Measurements from ENCODE around the gene WDR19. TPM values are rescaled to one million over a fixed set of nuclear protein-coding genes. Genes with fewer than 3 reads are reported as not detected.
"Not testable (repeated sequence)": the region's sequence is repeated elsewhere in the genome, so short reads cannot be mapped to it uniquely, and the experiment has no call there.

Gene WDR19
- total RNA-seq, 1 experiment from 2014 or later, result 16.0 TPM

DNA sequence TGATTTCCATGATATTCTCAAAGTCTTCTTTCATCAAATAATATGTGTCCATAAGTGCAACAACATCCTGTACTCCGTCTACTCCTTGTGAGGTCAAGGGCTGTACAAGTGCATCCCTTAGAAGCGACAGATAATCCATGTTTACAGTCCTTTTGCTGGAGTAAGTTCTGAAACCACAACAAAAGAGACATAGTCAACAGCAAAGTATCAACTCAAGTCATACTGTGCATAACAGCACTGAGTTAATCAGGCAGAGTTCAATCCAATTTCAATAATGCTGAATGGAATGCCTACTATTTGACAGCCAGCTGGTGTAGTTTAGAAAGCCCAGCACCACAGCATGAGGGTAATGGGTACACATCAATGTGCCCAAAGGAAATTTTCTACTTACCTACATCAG lies 109.4 kb downstream of the WDR19 start:
- ChIA-PET POLR2A (no interaction called here), CTCF (no interaction called here)
- BruUV-seq (replicated peaks), result no TSS peak
- H3K4me1 ChIP-seq (ENCODE audit: control insufficient read depth, insufficient read depth, low read length), result no peaks in the 10 kb centered on the region
- TF ChIP-seq CTCF (IDR thresholded peaks at IDR 0.05), result no peak
- no peak for TF ChIP-seq POLR2AphosphoS5 (IDR thresholded peaks at IDR 0.05; ENCODE audit: low read depth, low read length)
- TF ChIP-seq, protein P1, sequence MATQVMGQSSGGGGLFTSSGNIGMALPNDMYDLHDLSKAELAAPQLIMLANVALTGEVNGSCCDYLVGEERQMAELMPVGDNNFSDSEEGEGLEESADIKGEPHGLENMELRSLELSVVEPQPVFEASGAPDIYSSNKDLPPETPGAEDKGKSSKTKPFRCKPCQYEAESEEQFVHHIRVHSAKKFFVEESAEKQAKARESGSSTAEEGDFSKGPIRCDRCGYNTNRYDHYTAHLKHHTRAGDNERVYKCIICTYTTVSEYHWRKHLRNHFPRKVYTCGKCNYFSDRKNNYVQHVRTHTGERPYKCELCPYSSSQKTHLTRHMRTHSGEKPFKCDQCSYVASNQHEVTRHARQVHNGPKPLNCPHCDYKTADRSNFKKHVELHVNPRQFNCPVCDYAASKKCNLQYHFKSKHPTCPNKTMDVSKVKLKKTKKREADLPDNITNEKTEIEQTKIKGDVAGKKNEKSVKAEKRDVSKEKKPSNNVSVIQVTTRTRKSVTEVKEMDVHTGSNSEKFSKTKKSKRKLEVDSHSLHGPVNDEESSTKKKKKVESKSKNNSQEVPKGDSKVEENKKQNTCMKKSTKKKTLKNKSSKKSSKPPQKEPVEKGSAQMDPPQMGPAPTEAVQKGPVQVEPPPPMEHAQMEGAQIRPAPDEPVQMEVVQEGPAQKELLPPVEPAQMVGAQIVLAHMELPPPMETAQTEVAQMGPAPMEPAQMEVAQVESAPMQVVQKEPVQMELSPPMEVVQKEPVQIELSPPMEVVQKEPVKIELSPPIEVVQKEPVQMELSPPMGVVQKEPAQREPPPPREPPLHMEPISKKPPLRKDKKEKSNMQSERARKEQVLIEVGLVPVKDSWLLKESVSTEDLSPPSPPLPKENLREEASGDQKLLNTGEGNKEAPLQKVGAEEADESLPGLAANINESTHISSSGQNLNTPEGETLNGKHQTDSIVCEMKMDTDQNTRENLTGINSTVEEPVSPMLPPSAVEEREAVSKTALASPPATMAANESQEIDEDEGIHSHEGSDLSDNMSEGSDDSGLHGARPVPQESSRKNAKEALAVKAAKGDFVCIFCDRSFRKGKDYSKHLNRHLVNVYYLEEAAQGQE (IDR thresholded peaks at IDR 0.05; ENCODE audit: insufficient read depth in 1 of 2, low read depth in 2 of 2, low read length in 1 of 2), result no peak
- TF ChIP-seq TCF7L2 (IDR thresholded peaks at IDR 0.05; ENCODE audit: low read depth, low read length), result no peak
- TF ChIP-seq SIN3A (IDR thresholded peaks at IDR 0.05; ENCODE audit: borderline replicate concordance, insufficient read depth, low read depth, low read length), result no peak
- H3K4me3 ChIP-seq (ENCODE audit: low read depth in 2 of 2, low read length in 2 of 2), result no peak overlapping the region
- H3K36me3 ChIP-seq (ENCODE audit: control insufficient read depth, insufficient read depth, low read length), result no peaks in the 10 kb centered on the region; the same call in 1 of the 2 replicates
- no peak overlapping the region for H3K27ac ChIP-seq (ENCODE audit: low read length)
- ATAC-seq, result no peak
- no peak for DNase-seq (ENCODE audit: low read depth, low spot score)
- intact Hi-C loops (cut with micrococcal nuclease; ENCODE audit: unreplicated experiment), result no loop called here
- in situ Hi-C loops (cut with HindIII; ENCODE audit: low pct_unique_long_range_greater_than_20kb, low sequenced_read_pairs), result no loop called here
- no peaks in the 10 kb centered on the region for H3K27me3 ChIP-seq (ENCODE audit: control insufficient read depth, insufficient read depth, low read length)
- H3K9me3 ChIP-seq (ENCODE audit: control insufficient read depth, insufficient read depth, low read depth, low read length), result no peaks in the 10 kb centered on the region

GRCh38 chr4:39292433-39292832 lies 110.1 kb downstream of the WDR19 start:
- CTCF ChIA-PET; ATAC-seq; H3K4me3 ChIP-seq (ENCODE audit: low read depth in 2 of 2, low read length in 2 of 2); H3K27ac ChIP-seq (ENCODE audit: low read length); intact Hi-C loops (cut with micrococcal nuclease; ENCODE audit: unreplicated experiment); H3K4me1 ChIP-seq (ENCODE audit: control insufficient read depth, insufficient read depth, low read length); H3K9me3 ChIP-seq (ENCODE audit: control insufficient read depth, insufficient read depth, low read depth, low read length); POLR2A ChIA-PET; BruUV-seq (replicated peaks); H3K27me3 ChIP-seq (ENCODE audit: control insufficient read depth, insufficient read depth, low read length); DNase-seq (ENCODE audit: low read depth, low spot score); in situ Hi-C loops (cut with HindIII; ENCODE audit: low pct_unique_long_range_greater_than_20kb, low sequenced_read_pairs); H3K36me3 ChIP-seq (ENCODE audit: control insufficient read depth, insufficient read depth, low read length): not testable (repeated sequence)

DNA sequence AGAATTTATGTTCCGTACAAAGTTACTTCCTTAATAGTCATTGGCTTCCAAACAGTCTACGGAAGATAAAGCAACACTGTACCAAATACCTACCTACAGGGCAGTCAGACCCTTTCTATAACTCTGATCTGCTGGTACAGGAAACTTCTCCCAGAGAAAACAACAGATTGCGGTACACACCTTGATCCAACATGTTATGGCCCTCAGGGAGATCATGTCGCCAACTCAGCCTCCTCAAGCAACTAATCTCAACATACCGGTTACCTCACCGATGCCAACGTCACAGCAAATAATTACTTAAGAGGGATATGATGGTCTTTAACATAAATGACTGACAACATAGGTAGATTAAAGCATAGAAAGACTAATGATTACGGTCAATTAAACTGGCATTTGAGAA lies 113.5 kb downstream of the WDR19 start:
- intact Hi-C loops (cut with micrococcal nuclease; ENCODE audit: unreplicated experiment), result no loop called here
- H3K9me3 ChIP-seq (ENCODE audit: control insufficient read depth, insufficient read depth, low read depth, low read length), result no peaks in the 10 kb centered on the region
- peaks cover 3% of the 10 kb centered on the region; the same call in 1 of the 2 replicates for H3K36me3 ChIP-seq (ENCODE audit: control insufficient read depth, insufficient read depth, low read length)
- DNase-seq (ENCODE audit: low read depth, low spot score), result no peak
- no TSS peak for BruUV-seq (replicated peaks)
- H3K27ac ChIP-seq (ENCODE audit: low read length), result no peak overlapping the region
- ATAC-seq, result no peak
- ChIA-PET CTCF (no interaction called here), POLR2A (no interaction called here)
- H3K4me3 ChIP-seq (ENCODE audit: low read depth in 2 of 2, low read length in 2 of 2), result no peak overlapping the region
- H3K4me1 ChIP-seq (ENCODE audit: control insufficient read depth, insufficient read depth, low read length), result no peaks in the 10 kb centered on the region
- in situ Hi-C loops (cut with HindIII; ENCODE audit: low pct_unique_long_range_greater_than_20kb, low sequenced_read_pairs), result no loop called here
- no peak for TF ChIP-seq POLR2AphosphoS5 (IDR thresholded peaks at IDR 0.05; ENCODE audit: low read depth, low read length)
- TF ChIP-seq TCF7L2 (IDR thresholded peaks at IDR 0.05; ENCODE audit: low read depth, low read length), result no peak
- TF ChIP-seq, protein P1 (IDR thresholded peaks at IDR 0.05; ENCODE audit: insufficient read depth in 1 of 2, low read depth in 2 of 2, low read length in 1 of 2), result no peak
- no peak for TF ChIP-seq SIN3A (IDR thresholded peaks at IDR 0.05; ENCODE audit: borderline replicate concordance, insufficient read depth, low read depth, low read length)
- TF ChIP-seq CTCF (IDR thresholded peaks at IDR 0.05), result no peak
- H3K27me3 ChIP-seq (ENCODE audit: control insufficient read depth, insufficient read depth, low read length), result no peaks in the 10 kb centered on the region
